GM20000 (cell line): ENCODE results near the gene NELL1.

Experiments used
- DNase-seq: peaks from one replicate; pipeline ENCODE4 v3.0.0; 2012; ENCODE audit warnings: low spot score
- CTCF ChIP-seq: IDR thresholded peaks from 2 replicates; pipeline ENCODE4 v1.5.1; 2012; ENCODE audit warnings: mild to moderate bottlenecking, control low read depth; ENCODE audit errors: extremely low read depth, missing control alignments

NELL1 gene

GRCh38 chr11:20912065-20912821 lies 242.9 kb downstream of the NELL1 start:
- DNase-seq = no peak
- TF ChIP-seq CTCF = no peak

- DNase-seq = no peak
- TF ChIP-seq CTCF = no peak
Observed at GRCh38 chr11:20912922-20913512, 243.6 kb downstream of the NELL1 start.

GRCh38 chr11:20917306-20917705 lies 247.9 kb downstream of the NELL1 start:
- no peak for TF ChIP-seq CTCF
- no peak for DNase-seq

- TF ChIP-seq CTCF = no peak
- no peak for DNase-seq
Observed at GRCh38 chr11:20926799-20927540, 257.6 kb downstream of the NELL1 start.

- no peak for TF ChIP-seq CTCF
- DNase-seq = no peak
Observed at GRCh38 chr11:20931029-20931428, 261.6 kb downstream of the NELL1 start.

- TF ChIP-seq CTCF = no peak
- DNase-seq = no peak
Observed at GRCh38 chr11:20933086-20933485, 263.7 kb downstream of the NELL1 start.

GRCh38 chr11:20933958-20934357 lies 264.6 kb downstream of the NELL1 start:
- TF ChIP-seq CTCF = no peak
- no peak for DNase-seq
